Activated CD4-positive, alpha-beta T cell treated with anti-CD3 and anti-CD28 coated beads, Interleukin-2, Interleukin-6, amounts not matched to agents 100 ng/mL and 50 ng/mL, durations not matched to agents 16 hours and 8 hours (primary cell): ENCODE results near the gene ABCB4.
"Not testable (repeated sequence)": the region's sequence is repeated elsewhere in the genome, so short reads cannot be mapped to it uniquely, and the experiment has no call there.

Experiments
- DNase-seq: peaks from one replicate; pipeline ENCODE4 v3.0.0-alpha.2; 2020

Gene ABCB4

GRCh38 chr7:87474533-87475358, 734 bp downstream of the ABCB4 start:
- no peak for DNase-seq

- no peak for DNase-seq
Observed at GRCh38 chr7:87473986-87474385, 1.5 kb downstream of the ABCB4 start.

GRCh38 chr7:87473192-87473591, 2.3 kb downstream of the ABCB4 start:
- no peak for DNase-seq

- DNase-seq, result no peak
Observed at GRCh38 chr7:87471473-87471872, 4.0 kb downstream of the ABCB4 start.

- not testable (repeated sequence) for DNase-seq
Observed at GRCh38 chr7:87469204-87469603, 6.3 kb downstream of the ABCB4 start.

- DNase-seq, result not testable (repeated sequence)
Observed at GRCh38 chr7:87465534-87465880, 10.0 kb downstream of the ABCB4 start.

- DNase-seq, result not testable (repeated sequence)
Observed at GRCh38 chr7:87464830-87465533, 10.5 kb downstream of the ABCB4 start.

- no peak for DNase-seq
Observed at GRCh38 chr7:87463982-87464381, 11.5 kb downstream of the ABCB4 start.

GRCh38 chr7:87460444-87460843, 15.0 kb downstream of the ABCB4 start:
- DNase-seq, result not testable (repeated sequence)

- DNase-seq, result no peak
Observed at GRCh38 chr7:87459941-87460340, 15.5 kb downstream of the ABCB4 start.

GRCh38 chr7:87458148-87458547, 17.3 kb downstream of the ABCB4 start:
- DNase-seq, result no peak

GRCh38 chr7:87456247-87456646, 19.2 kb downstream of the ABCB4 start:
- DNase-seq, result no peak

GRCh38 chr7:87452279-87452678, 23.2 kb downstream of the ABCB4 start:
- no peak for DNase-seq

- DNase-seq, result no peak
Observed at GRCh38 chr7:87451187-87451586, 24.3 kb downstream of the ABCB4 start.

- no peak for DNase-seq
Observed at GRCh38 chr7:87450706-87451105, 24.8 kb downstream of the ABCB4 start.

- DNase-seq, result no peak
Observed at GRCh38 chr7:87448388-87448787, 27.1 kb downstream of the ABCB4 start.

- DNase-seq, result no peak
Observed at GRCh38 chr7:87447116-87447635, 28.3 kb downstream of the ABCB4 start.

- DNase-seq, result no peak
Observed at GRCh38 chr7:87445897-87446296, 29.6 kb downstream of the ABCB4 start.

- peak; percentile 4 for DNase-seq
Observed at GRCh38 chr7:87435546-87435945, 39.9 kb downstream of the ABCB4 start.

- no peak for DNase-seq
Observed at GRCh38 chr7:87432536-87432935, 42.9 kb downstream of the ABCB4 start.

GRCh38 chr7:87427288-87427687, 48.2 kb downstream of the ABCB4 start:
- DNase-seq, result no peak

- DNase-seq, result no peak
Observed at GRCh38 chr7:87426160-87426559, 49.3 kb downstream of the ABCB4 start.

- DNase-seq, result no peak
Observed at GRCh38 chr7:87424075-87424474, 51.4 kb downstream of the ABCB4 start.

GRCh38 chr7:87420173-87420572, 55.3 kb downstream of the ABCB4 start:
- DNase-seq, result no peak
